ENCODE measurements around the gene F12. TPM values are rescaled to one million over a fixed set of nuclear protein-coding genes. Genes with fewer than 3 reads are reported as not detected.

Gene F12
- total RNA-seq, 1 donor from 2014 or later = 0.31 TPM

DNA sequence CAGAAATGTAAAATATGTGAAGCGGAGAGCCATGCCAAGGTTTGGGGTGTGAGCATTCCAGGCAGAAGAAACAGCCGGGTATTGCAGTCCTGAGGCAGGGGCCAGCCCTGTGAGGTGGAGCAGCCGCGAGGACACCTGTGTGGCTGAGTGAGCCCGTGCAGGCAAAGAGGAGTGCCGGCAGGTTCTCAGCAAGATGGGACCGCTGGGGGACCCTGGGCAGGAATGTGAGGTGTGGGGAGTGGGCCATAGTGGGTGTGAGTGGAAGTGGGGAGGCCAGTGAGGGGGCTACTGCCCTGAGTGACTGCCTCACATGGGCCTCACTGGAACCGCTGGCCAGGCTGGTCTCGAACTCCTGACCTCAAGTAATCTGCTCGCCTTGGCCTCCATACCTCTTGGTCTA lies 29.1 kb upstream of the F12 start:
- ChIA-PET CTCF (interaction anchor here (1.6 kb wide), 1 partner anchor 48 kb away, joined by 3 read pairs; no protein-coding TSS in a partner anchor), POLR2A (interaction anchor here (0.8 to 3.2 kb wide), 2 partner anchors 11 kb away, joined by 4 to 14 read pairs; partner anchors contain the start of gene GRK6)
- H3K4me3 Mint-ChIP-seq = no peak overlapping the region
- intact Hi-C loops (cut with micrococcal nuclease) = no loop called here
- H3K36me3 Mint-ChIP-seq (ENCODE audit: low read depth) = peaks cover 78% of the 10 kb centered on the region
- H3K9me3 Mint-ChIP-seq = no peaks in the 10 kb centered on the region
- no peaks in the 10 kb centered on the region for H3K27me3 Mint-ChIP-seq
- H3K27ac Mint-ChIP-seq = no peak overlapping the region
- no peak for ATAC-seq (ENCODE audit: low read depth)
- no peak for DNase-seq
- peaks cover 21% of the 10 kb centered on the region for H3K4me1 Mint-ChIP-seq
- TF ChIP-seq, protein P1, sequence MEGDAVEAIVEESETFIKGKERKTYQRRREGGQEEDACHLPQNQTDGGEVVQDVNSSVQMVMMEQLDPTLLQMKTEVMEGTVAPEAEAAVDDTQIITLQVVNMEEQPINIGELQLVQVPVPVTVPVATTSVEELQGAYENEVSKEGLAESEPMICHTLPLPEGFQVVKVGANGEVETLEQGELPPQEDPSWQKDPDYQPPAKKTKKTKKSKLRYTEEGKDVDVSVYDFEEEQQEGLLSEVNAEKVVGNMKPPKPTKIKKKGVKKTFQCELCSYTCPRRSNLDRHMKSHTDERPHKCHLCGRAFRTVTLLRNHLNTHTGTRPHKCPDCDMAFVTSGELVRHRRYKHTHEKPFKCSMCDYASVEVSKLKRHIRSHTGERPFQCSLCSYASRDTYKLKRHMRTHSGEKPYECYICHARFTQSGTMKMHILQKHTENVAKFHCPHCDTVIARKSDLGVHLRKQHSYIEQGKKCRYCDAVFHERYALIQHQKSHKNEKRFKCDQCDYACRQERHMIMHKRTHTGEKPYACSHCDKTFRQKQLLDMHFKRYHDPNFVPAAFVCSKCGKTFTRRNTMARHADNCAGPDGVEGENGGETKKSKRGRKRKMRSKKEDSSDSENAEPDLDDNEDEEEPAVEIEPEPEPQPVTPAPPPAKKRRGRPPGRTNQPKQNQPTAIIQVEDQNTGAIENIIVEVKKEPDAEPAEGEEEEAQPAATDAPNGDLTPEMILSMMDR (IDR thresholded peaks at IDR 0.05) = no peak

DNA sequence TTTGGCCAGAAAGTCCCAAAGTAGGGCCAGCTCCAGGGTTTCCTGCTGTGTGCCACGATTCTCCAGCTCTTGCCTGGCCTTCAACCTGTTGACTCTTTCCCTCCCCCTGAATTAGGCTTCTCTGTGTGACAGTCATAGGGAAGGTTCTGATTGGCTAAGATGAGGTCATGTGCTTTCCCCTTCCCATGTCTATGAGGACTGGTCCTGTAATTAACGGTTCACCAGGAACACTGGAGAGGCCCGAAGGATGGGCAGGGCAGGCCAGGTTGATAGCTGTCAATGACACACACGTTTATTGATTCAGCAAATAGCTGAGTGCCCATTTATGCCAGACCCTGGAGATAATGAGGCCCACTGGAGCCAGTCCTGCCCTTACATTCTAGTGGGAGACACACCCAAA lies 28.3 kb upstream of the F12 start:
- ChIA-PET CTCF (interaction anchor here (1.6 kb wide), 1 partner anchor 47 kb away, joined by 3 read pairs; no protein-coding TSS in a partner anchor), POLR2A (interaction anchor here (0.6 to 3.2 kb wide), 3 partner anchors 11 to 20 kb away, joined by 3 to 14 read pairs (median 4); partner anchors contain the start of gene GRK6)
- intact Hi-C loops (cut with micrococcal nuclease) = no loop called here
- TF ChIP-seq, protein P1 (IDR thresholded peaks at IDR 0.05) = no peak
- ATAC-seq (ENCODE audit: low read depth) = no peak
- Mint-ChIP-seq H3K9me3 (no peaks in the 10 kb centered on the region), H3K4me1 (peaks cover 29% of the 10 kb centered on the region), H3K27ac (no peak overlapping the region), H3K36me3 (ENCODE audit: low read depth) (peaks cover 81% of the 10 kb centered on the region), H3K27me3 (no peaks in the 10 kb centered on the region), H3K4me3 (no peak overlapping the region)
- DNase-seq = no peak

DNA sequence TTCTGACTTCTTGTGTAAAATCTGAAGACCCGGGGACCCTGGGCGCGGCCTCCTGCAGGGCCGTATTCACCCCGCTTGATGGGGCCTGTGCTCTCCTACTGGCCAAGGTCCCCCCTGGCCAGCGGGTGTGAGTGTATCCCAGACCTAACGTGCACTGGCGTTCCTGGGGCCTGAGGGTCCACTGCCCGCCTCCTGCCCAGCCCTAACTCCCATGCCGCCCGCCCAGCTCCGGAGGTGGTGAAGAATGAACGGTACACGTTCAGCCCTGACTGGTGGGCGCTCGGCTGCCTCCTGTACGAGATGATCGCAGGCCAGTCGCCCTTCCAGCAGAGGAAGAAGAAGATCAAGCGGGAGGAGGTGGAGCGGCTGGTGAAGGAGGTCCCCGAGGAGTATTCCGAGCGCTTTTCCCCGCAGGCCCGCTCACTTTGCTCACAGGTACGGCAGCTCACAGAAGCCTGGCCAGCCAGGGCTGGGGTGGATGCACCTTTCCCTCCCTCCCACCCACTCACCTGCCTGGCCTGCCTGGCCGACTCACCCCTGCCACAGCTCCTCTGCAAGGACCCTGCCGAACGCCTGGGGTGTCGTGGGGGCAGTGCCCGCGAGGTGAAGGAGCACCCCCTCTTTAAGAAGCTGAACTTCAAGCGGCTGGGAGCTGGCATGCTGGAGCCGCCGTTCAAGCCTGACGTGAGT lies 26.6 kb upstream of the F12 start:
- TF ChIP-seq, protein P1 (IDR thresholded peaks at IDR 0.05) = no peak
- no peak for DNase-seq
- Mint-ChIP-seq H3K27ac (no peak overlapping the region), H3K27me3 (no peaks in the 10 kb centered on the region), H3K9me3 (no peaks in the 10 kb centered on the region), H3K36me3 (ENCODE audit: low read depth) (peaks cover 70% of the 10 kb centered on the region), H3K4me1 (peaks cover 46% of the 10 kb centered on the region), H3K4me3 (no peak overlapping the region)
- ATAC-seq (ENCODE audit: low read depth) = no peak
- ChIA-PET POLR2A (interaction anchor here (3.2 kb wide), 1 partner anchor 9 kb away, joined by 14 read pairs; the partner anchor contains the start of gene GRK6), CTCF (no interaction called here)
- intact Hi-C loops (cut with micrococcal nuclease) = no loop called here

DNA sequence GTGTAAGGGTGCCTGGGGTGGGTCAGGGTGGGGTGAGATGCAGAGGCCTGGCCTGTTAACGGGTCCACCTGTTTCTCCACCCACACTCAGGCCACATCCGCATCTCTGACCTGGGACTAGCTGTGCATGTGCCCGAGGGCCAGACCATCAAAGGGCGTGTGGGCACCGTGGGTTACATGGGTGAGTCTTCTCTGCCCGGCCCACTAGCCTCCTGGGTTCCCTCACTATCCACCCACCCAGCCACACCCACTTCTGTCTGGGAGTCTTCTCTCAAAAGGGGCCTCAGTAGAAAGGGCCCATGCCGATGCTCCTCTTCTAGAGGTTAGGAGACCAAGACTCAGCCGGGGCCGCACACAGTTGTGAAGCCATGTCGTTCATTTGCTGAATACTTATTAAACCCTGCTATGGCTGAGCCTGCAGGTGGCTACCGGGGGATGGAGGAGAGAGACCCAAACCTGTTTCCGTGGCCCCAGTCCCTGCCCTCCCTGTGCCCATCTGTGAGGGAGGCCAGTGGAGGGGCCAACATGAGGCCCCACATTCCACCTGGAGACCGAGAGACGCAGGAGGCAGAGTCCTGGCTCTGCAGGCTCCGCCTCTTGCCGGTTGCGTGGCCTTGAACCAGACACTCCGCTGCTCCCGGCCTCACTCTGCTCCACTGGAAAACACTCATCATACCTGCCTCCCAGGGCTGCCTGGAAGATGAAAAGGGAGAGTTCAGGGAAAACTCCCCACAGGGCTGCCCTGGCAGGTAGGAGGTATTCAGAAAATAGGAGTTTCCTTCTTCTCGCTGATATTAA lies 25.8 kb upstream of the F12 start:
- Mint-ChIP-seq H3K9me3 (no peaks in the 10 kb centered on the region), H3K4me1 (peaks cover 54% of the 10 kb centered on the region), H3K27ac (no peak overlapping the region), H3K36me3 (ENCODE audit: low read depth) (peaks cover 70% of the 10 kb centered on the region), H3K27me3 (no peaks in the 10 kb centered on the region), H3K4me3 (no peak overlapping the region)
- ChIA-PET POLR2A (interaction anchor here (1.5 to 12.5 kb wide), 2 partner anchors 9 to 10 kb away, joined by 3 to 296 read pairs; partner anchors contain the start of genes GRK6 and PRR7), CTCF (interaction anchor here (1.9 kb wide), 1 partner anchor 19 kb away, joined by 5 read pairs; no protein-coding TSS in a partner anchor)
- ATAC-seq (ENCODE audit: low read depth) = no peak
- TF ChIP-seq, protein P1 (IDR thresholded peaks at IDR 0.05) = no peak
- intact Hi-C loops (cut with micrococcal nuclease) = no loop called here
- DNase-seq = no peak

DNA sequence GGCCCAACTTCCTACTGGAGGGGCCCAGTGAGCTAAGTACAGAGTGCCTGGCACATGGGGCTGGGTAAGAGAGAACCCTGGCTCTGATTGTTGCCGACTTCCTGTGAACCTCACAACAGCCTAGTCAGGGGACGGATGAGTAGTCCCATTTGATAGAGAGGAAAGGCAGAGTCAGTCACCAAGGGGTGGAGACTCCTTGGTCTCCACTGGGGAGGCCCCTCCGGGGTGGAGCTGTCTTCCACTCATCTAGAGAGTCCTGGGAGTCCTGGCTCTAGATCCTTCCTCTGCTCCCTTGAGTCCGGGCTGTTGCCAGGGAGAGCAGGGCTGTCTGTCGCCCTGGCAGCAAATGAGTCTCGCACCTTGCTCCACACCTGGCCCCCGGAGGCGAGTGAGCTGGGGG lies 25.1 kb upstream of the F12 start:
- Mint-ChIP-seq H3K4me1 (peaks cover 57% of the 10 kb centered on the region), H3K27ac (no peak overlapping the region), H3K9me3 (no peaks in the 10 kb centered on the region), H3K4me3 (no peak overlapping the region), H3K36me3 (ENCODE audit: low read depth) (peaks cover 63% of the 10 kb centered on the region), H3K27me3 (no peaks in the 10 kb centered on the region)
- ATAC-seq (ENCODE audit: low read depth) (no peak), DNase-seq (no peak)
- ChIA-PET CTCF (interaction anchor here (1.9 kb wide), 1 partner anchor 20 kb away, joined by 5 read pairs; no protein-coding TSS in a partner anchor), POLR2A (interaction anchor here (1.5 to 12.5 kb wide), 2 partner anchors 8 to 11 kb away, joined by 3 to 296 read pairs; partner anchors contain the start of genes GRK6 and PRR7)
- TF ChIP-seq, protein P1 (IDR thresholded peaks at IDR 0.05) = no peak
- intact Hi-C loops (cut with micrococcal nuclease) = no loop called here
